GM11168 (cell line): ENCODE data around the gene RABL3.
"Not testable (repeated sequence)": the region's sequence is repeated elsewhere in the genome, so short reads cannot be mapped to it uniquely, and the experiment has no call there.

Source experiments
- in situ Hi-C: fragments of 300-500 bp; cut with MboI; formaldehyde crosslinking; loops from one replicate; pipeline ENCODE4 v1.12.0; 2022; ENCODE audit warnings: low sequenced_read_pairs; ENCODE audit not compliant: unreplicated experiment

RABL3 gene

GRCh38 chr3:120652281-120652680 lies 90.0 kb downstream of the RABL3 start:
- in situ Hi-C loops: no loop called here

DNA sequence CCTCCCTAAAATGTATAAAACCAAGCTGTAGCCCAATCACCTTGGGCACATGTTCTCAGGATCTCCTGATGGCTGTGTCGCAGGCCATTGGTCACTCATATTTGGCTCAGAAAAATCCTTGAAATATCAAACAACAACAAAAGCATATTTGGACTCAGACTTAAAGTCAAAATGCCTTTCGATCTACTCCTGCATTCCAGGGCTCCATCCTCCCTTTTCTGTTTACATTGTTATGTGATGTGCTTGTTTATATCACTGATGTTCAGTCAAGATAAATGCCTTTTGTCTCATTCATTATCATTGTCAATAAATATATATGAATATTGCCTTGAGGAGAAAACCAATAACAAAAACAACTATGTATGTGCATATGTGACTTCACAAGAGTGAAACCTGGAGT lies 92.0 kb downstream of the RABL3 start:
- in situ Hi-C loops: no loop called here

DNA sequence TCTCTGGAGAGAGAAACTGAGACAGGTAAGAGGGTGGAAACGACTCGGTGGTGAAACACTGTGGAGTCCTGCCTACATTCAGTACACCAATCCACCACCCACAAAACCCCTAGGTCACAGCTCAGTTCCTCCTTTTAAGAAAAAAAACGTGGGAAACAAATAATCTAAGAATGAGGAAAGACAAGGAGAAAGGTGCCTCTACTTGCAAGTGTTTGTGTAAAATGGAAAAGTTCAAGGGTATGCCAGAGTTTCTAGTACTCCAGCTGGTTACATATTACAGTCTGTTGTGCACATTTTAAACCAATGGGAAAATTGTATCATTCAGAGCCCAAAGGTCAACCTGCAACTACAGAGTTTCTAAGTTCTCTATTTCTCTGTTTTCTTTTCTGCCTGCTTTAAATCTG lies 92.5 kb downstream of the RABL3 start:
- in situ Hi-C loops: no loop called here

GRCh38 chr3:120648290-120648689 lies 94.0 kb downstream of the RABL3 start:
- in situ Hi-C loops: no loop called here

GRCh38 chr3:120646771-120647432 lies 95.4 kb downstream of the RABL3 start:
- in situ Hi-C loops: no loop called here

GRCh38 chr3:120645083-120645845 lies 97.1 kb downstream of the RABL3 start:
- in situ Hi-C loops: no loop called here

DNA sequence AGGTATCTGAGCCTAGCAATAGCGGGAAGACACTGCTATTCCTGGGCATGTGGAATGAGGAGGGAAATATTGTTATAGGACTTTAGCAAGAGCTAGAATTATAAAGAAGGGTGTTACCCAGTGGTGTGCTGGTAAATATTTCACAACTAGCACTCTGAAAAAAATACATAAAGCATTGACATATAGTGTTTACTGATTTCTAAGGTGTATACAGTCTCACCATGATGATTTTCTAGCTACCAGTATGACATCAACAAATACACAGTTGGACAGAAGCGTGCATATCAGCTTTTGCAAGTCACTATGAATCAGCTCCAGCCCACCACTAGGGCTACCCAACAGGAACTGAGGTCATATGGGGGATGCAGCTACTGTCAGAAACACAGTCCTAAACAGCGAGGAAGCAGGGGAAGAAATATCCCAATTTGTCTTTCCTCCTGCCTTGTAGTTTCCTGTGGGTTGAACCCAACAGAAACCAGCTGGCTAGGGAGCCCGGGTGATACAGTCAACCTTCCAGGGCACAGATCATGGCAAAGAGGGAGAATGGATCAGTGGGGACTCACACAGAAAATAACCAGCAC lies 99.9 kb downstream of the RABL3 start:
- in situ Hi-C loops: no loop called here

DNA sequence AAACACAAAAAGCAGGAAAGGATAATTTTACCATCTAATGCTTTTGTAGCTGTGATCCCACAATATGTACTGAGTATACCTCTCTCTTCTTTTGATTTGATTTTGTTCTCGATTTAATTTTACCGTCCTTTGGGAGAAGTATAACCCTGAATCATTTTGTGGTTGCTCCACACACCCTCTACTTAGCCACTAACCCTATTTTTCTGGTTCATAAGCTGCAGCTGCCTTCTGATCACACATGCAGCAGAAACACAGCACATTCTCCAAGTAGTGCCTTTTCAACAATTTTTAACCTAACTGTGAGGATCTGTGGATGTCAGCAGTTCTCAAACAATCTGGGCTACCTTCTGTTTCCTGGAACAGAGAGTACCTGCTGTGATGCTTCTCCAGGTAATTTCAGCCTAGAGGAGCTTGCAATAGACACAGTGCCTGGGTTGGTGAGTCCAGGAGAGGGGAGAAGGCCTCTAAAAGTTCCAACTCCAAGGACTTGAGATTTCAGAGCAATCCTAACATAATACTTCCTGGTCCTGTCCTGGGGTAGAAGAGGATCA lies 100.5 kb downstream of the RABL3 start:
- in situ Hi-C loops: no loop called here

GRCh38 chr3:120640231-120640630 lies 102.1 kb downstream of the RABL3 start:
- in situ Hi-C loops: no loop called here

GRCh38 chr3:120638820-120639219 lies 103.5 kb downstream of the RABL3 start:
- in situ Hi-C loops: not testable (repeated sequence)

- in situ Hi-C loops: no loop called here
Observed at GRCh38 chr3:120637851-120638559, 104.3 kb downstream of the RABL3 start.

GRCh38 chr3:120636795-120637401 lies 105.4 kb downstream of the RABL3 start:
- in situ Hi-C loops: no loop called here
